Neural cell (in vitro differentiated cells): ENCODE measurements around the gene POLR1E. TPM values are rescaled to one million over a fixed set of nuclear protein-coding genes. Genes with fewer than 3 reads are reported as not detected.

Source experiments
- H2AFZ ChIP-seq: fragments of 200-600, 300-800 bp; sonication (generic), shearing (Covaris generic); 2 replicates; pipeline ENCODE4 v1.6.0; 2014; ENCODE audit warnings: low read depth, mild to moderate bottlenecking, antibody characterized with exemption, low read length, moderate library complexity
- H3F3A ChIP-seq: fragments of 200-600 bp; shearing (Covaris generic); 2 replicates; pipeline ENCODE4 v1.6.1; 2016; ENCODE audit warnings: mild to moderate bottlenecking, moderate library complexity, mixed read lengths, antibody characterized with exemption, low read length; ENCODE audit not compliant: insufficient read depth, poor library complexity, severe bottlenecking
- H3K27ac ChIP-seq: fragments of 200-600, 300-800 bp; sonication (generic), shearing (Covaris generic); 2 replicates; pipeline ENCODE4 v1.5.1; 2014; ENCODE audit warnings: mild to moderate bottlenecking, low read length, moderate library complexity
- H3K27me3 ChIP-seq: fragments of 300-800, 200-600 bp; sonication (generic), shearing (Covaris generic); 2 replicates; pipeline ENCODE4 v1.6.0; 2014; ENCODE audit warnings: mild to moderate bottlenecking, low read depth, low read length, moderate library complexity; ENCODE audit not compliant: insufficient read depth
- H3K36me3 ChIP-seq: fragments of 300-800, 200-600 bp; sonication (generic), shearing (Covaris generic); 2 replicates; pipeline ENCODE4 v1.5.1; 2014; ENCODE audit warnings: mild to moderate bottlenecking, antibody characterized with exemption, low read length, moderate library complexity; ENCODE audit not compliant: insufficient read depth
- H3K4me2 ChIP-seq: fragments of 300-800, 200-600 bp; sonication (generic), shearing (Covaris generic); 2 replicates; pipeline ENCODE4 v1.6.0; 2014; ENCODE audit warnings: mild to moderate bottlenecking, low read length
- H3K4me3 ChIP-seq: fragments of 300-800, 200-600 bp; sonication (generic), shearing (Covaris generic); 2 replicates; pipeline ENCODE4 v1.5.1; 2014; ENCODE audit warnings: mild to moderate bottlenecking, low read length, moderate library complexity
- H3K79me2 ChIP-seq: fragments of 200-600 bp; shearing (Covaris generic); replicated peaks from 2 replicates; pipeline ENCODE4 v1.6.0; 2014; ENCODE audit warnings: mild to moderate bottlenecking, low read length, moderate library complexity; ENCODE audit not compliant: insufficient read depth
- H3K9ac ChIP-seq: fragments of 300-800, 200-600 bp; sonication (generic), shearing (Covaris generic); 2 replicates; pipeline ENCODE4 v1.6.1; 2016; ENCODE audit warnings: mild to moderate bottlenecking, low read length, mixed read lengths
- H3K9me2 ChIP-seq: fragments of 200-600 bp; shearing (Covaris generic); 2 replicates; pipeline ENCODE4 v1.6.1; 2016; ENCODE audit warnings: mild to moderate bottlenecking, low read length, mixed read lengths; ENCODE audit not compliant: insufficient read depth
- H3K9me3 ChIP-seq: fragments of 200-600, 300-800 bp; sonication (generic), shearing (Covaris generic); 2 replicates; pipeline ENCODE4 v1.6.1; 2016; ENCODE audit warnings: mild to moderate bottlenecking, mixed run types, low read length, moderate library complexity, mixed read lengths
- H4K20me1 ChIP-seq: fragments of 200-600 bp; shearing (Covaris generic); 2 replicates; pipeline ENCODE4 v1.6.1; 2016; ENCODE audit warnings: mild to moderate bottlenecking, mixed run types; ENCODE audit not compliant: insufficient read depth
- CTCF ChIP-seq: fragments of 450-650 bp; IDR thresholded peaks from 2 replicates; pipeline ENCODE4 v1.5.1; 2014; ENCODE audit warnings: antibody characterized with exemption, mild to moderate bottlenecking, moderate library complexity; ENCODE audit not compliant: poor library complexity, severe bottlenecking
- EP300 ChIP-seq: fragments of 450-650 bp; conservative IDR thresholded peaks from 2 replicates; pipeline ENCODE4 v1.6.1; 2014; ENCODE audit warnings: antibody characterized with exemption, mild to moderate bottlenecking, moderate library complexity; ENCODE audit not compliant: poor library complexity, severe bottlenecking
- EZH2 ChIP-seq: fragments of 200-600, 300-800 bp; shearing (Covaris generic), sonication (generic); IDR thresholded peaks from 2 replicates; pipeline ENCODE4 v1.6.1; 2014; ENCODE audit warnings: antibody characterized with exemption, low read length, borderline replicate concordance, mild to moderate bottlenecking; ENCODE audit not compliant: insufficient read depth, poor library complexity, severe bottlenecking
- MXI1 ChIP-seq: fragments of 450-650 bp; conservative IDR thresholded peaks from 2 replicates; pipeline ENCODE4 v1.6.1; 2014; ENCODE audit warnings: antibody characterized with exemption, mild to moderate bottlenecking; ENCODE audit not compliant: poor library complexity, severe bottlenecking
- POLR2AphosphoS5 ChIP-seq: IDR thresholded peaks from 2 replicates; pipeline ENCODE4 v1.6.1; 2012
- RAD21 ChIP-seq: fragments of 450-650 bp; conservative IDR thresholded peaks from 2 replicates; pipeline ENCODE4 v1.6.1; 2014; ENCODE audit warnings: antibody characterized with exemption, mild to moderate bottlenecking, moderate library complexity
- REST ChIP-seq: IDR thresholded peaks from 2 replicates; pipeline ENCODE4 v1.6.1; 2012; ENCODE audit warnings: borderline replicate concordance
- SMC3 ChIP-seq: fragments of 450-650 bp; conservative IDR thresholded peaks from 2 replicates; pipeline ENCODE4 v1.6.1; 2014; ENCODE audit warnings: antibody characterized with exemption, mild to moderate bottlenecking, moderate library complexity; ENCODE audit not compliant: poor library complexity
- TAF1 ChIP-seq: IDR thresholded peaks from 2 replicates; pipeline ENCODE4 v1.6.1; 2012; ENCODE audit warnings: low read depth
- polyA plus RNA-seq: library from polyadenylated mRNA; depleted of rRNA; stranded (reverse); fragments of >200 nt; gene quantifications from 2 replicates; pipeline ENCODE4 v1.2.3, GENCODE V29; 2014

POLR1E gene
- polyA plus RNA-seq, 1 donor from 2014 or later = 19.1 TPM

- H4K20me1 ChIP-seq = no peaks in the 10 kb centered on the region
- H3K27ac ChIP-seq = no peak overlapping the region
- no peaks in the 10 kb centered on the region for H3K79me2 ChIP-seq
- H3F3A ChIP-seq = no peaks in the 10 kb centered on the region
- no peak overlapping the region for H3K4me2 ChIP-seq
- H2AFZ ChIP-seq = no peak overlapping the region
- no peaks in the 10 kb centered on the region for H3K9me2 ChIP-seq
- no peak overlapping the region for H3K4me3 ChIP-seq
- H3K9ac ChIP-seq = no peak overlapping the region
- no peaks in the 10 kb centered on the region for H3K27me3 ChIP-seq
- no peaks in the 10 kb centered on the region for H3K36me3 ChIP-seq
- TF ChIP-seq POLR2AphosphoS5 (no peak), RAD21 (no peak), SMC3 (no peak), TAF1 (no peak), EP300 (no peak), MXI1 (no peak), REST (no peak), CTCF (no peak), EZH2 (no peak)
- H3K9me3 ChIP-seq = no peaks in the 10 kb centered on the region
Measured at GRCh38 chr9:37534901-37535300, 49.2 kb downstream of the POLR1E start.

GRCh38 chr9:37538099-37538498, 52.4 kb downstream of the POLR1E start:
- no peak overlapping the region for H2AFZ ChIP-seq
- no peak overlapping the region for H3K4me2 ChIP-seq
- no peak for TF ChIP-seq MXI1
- TF ChIP-seq POLR2AphosphoS5 = no peak
- TF ChIP-seq EZH2 = no peak
- TF ChIP-seq TAF1 = no peak
- TF ChIP-seq REST = no peak
- TF ChIP-seq SMC3 = no peak
- TF ChIP-seq EP300 = no peak
- TF ChIP-seq RAD21 = no peak
- TF ChIP-seq CTCF = no peak
- H3K79me2 ChIP-seq = no peaks in the 10 kb centered on the region
- no peaks in the 10 kb centered on the region for H3K9me3 ChIP-seq
- H3K36me3 ChIP-seq = no peaks in the 10 kb centered on the region
- H3K27ac ChIP-seq = no peak overlapping the region
- no peaks in the 10 kb centered on the region for H3F3A ChIP-seq
- no peak overlapping the region for H3K4me3 ChIP-seq
- H3K27me3 ChIP-seq = no peaks in the 10 kb centered on the region
- H4K20me1 ChIP-seq = no peaks in the 10 kb centered on the region
- no peaks in the 10 kb centered on the region for H3K9me2 ChIP-seq
- H3K9ac ChIP-seq = no peak overlapping the region
